ENCODE data around the gene FAM222A.

The FAM222A gene

DNA sequence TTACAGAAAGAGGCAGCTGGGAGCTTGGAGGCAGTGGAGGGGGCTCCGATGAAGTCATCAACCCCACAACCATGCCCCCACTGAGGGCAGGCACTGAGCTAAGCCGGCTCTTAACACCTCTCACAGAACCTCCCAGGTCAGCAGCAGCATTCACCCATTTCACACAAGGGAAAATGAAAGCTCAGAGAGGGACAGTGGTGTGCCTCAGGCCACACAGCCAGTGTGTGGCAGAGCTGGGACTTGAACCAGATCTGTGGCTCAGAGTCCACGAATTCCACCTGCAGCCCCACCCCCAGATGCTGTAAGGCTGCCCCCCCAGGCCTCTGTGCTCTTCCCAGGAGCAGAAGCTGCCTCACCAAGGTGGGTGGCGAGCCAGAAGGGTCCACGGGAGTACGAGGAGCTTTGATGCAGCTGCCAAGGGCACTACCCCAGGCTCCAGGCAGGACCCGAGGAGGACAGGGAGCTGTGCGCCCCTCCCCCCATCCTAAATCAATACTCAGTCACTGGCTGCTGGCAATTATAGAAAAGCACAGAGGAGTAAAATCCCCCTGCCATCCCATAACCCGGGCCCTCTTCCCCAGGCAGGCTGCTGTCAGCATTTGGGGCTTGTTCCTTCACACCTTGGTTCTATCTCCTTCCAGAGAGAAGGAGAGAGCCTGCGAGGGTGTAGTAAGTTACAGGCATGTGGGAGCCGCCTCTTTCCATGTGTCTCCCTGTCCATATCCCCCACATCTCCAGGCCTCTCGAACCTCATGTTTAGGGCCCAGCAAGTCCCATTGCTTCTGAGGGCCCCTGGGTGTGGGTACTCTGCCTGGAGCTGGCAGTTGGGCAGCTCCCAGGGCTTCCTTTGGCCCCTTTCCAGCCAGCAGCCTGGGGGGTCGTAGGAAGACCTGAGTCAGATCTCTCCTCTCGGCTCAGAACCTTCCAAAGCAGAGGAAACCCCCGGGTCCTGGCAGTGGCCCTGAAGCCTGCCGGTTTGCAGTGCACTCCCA is 47.6 kb downstream of the FAM222A start:
- DNase-seq: no peak

DNA sequence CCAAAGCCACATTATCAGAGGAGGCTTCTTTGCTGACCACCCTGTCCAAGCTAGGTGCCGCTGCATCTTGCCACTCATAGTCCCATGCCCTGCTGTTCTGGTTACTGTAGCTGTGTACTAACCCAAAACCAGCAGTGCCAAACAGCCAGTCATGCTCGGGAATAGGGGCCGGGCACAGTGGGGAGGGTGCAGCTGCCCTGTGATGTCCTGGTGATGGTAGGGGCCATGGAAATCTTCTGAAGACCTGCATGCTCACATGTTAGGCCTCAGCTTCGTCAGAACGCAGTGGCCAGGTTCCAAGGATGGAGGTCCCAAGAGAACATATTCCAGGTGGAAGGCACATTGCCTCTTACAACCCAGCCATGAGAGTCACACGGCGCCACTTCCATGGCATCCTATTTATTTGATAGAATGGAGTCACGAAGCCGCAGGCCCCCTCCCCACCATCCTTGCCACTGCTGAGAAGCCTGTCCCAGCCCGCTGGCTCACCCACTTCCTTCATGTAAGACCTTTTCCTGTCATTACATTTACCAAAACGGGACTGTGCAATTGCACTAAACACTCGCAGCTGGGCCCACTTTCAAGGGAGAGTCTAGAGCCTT is 48.5 kb downstream of the FAM222A start:
- no peak for DNase-seq

DNA sequence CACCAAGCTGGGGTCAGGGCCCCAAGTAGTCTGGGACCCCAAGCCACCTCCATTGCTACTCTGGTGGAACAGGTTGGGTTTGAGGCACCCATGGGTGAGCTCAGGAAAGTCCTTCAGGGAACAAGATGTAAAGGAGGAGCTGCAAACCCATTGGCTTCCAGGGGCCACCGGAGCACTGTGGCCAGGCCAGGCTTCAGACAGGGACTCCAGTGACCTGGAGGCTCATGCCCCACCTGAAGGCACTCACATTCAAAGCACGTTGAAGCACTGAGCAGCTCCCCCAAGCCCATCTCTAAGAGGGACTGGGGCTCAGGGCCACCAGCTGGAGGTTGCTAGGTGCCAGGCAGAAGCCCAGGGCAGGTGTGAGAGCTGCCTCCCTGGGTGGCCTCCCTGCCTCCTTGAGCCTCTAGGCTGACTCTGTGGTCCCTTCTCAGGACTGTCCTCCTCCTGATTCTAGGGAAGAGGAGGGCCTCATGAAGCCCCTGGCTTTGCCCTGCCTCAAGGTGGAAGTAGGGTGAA is 49.1 kb downstream of the FAM222A start:
- no peak for DNase-seq

DNA sequence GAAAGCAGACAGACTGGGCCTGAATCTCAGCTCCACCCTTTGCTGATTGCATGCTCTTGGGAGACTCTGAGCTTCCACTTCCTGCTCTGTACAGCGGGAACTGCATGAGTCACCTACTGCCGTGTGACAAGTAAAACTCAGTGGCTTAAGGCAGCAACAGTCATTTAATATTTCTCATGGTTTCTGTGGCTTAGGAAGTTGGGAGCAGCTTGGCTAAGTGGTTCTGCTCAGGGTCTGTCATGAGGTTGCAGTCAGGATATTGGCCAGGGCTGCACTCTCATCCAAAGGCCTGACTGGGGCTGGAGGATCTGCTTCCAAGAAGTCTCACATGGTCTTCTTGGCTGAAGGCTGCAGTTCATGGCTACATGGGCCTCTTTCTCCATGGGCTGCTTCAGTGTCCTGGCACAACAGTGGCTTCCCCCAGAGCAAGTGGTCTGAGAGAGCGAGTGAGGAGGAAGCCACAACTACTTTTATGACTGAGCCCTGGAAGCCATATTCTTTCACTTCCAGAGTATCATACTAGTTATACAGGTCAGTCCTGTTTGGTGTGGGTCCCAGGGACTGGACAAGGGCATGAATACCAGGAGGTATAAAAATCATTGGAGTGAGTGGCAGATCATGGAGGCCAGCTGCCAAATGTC is 49.7 kb downstream of the FAM222A start:
- peak; percentile 42 for DNase-seq

DNA sequence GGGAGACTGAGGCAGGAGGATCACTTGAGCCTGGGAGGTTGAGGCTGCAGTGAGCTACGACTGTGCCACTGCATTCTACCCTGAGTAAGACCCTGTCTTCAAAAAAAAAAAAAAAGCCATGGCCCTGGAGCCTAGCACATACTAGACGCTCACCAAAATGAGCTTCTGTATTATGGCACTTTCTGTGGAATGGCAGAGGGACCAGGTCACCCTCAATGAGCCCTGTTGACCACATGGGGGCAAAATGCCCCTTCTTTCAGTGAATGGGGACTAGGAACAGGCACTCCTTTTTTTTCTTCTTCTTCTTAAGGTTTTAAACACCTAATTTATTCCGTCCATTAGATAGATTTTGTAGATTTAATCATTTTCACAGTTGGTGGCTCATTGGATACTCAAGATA is 50.5 kb downstream of the FAM222A start:
- DNase-seq: peak; percentile 55

DNA sequence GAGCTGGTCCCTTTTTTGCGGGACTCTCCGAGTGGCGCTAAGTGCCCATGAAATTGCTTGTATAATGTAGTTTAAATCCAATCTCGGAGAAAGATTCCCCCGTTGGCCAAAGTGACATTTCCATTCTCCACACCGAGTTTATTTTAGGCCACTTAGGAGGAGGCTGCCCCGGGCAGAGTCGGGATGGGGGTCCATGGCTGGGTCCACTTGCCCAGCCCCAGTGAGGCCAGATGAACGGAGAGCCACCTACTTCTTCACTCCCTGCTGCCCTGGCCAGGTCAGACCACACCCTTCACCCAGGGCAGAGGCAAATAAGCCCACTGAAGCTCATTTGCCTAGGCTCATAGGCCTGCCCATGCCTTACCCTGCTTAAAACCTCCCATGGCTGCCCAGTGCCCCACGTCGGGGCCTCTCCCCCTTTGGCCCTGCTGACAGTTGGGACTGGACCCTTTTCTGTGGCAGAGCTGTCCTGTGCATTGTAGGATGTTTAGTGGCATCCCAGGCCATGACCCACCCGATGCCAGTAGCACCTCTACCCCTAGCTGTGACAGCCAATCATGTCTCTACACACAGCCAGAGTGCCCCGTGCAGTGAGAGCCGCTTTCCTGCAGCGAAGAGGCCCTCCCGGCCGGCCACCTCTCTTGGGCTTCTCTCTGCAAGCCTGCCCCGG is 51.3 kb downstream of the FAM222A start:
- no peak for DNase-seq

DNA sequence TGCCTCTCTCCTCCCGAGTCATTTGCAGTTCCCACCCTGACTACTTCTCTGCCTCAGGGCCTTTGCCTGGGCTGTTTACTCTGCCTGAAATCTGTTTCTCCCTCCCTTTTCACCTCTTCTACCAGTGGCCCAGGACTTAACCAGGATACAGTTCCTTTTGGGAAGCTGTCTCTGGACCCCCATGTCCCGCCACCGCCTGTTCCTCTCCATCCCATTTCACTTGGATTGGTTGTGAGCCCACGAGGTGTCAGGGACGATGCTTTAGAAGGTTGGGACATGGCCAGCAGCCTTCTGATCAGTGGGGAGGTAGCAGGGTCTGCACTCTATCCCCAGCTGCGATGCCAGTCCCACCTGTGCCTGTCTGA is 51.8 kb downstream of the FAM222A start:
- DNase-seq: no peak

DNA sequence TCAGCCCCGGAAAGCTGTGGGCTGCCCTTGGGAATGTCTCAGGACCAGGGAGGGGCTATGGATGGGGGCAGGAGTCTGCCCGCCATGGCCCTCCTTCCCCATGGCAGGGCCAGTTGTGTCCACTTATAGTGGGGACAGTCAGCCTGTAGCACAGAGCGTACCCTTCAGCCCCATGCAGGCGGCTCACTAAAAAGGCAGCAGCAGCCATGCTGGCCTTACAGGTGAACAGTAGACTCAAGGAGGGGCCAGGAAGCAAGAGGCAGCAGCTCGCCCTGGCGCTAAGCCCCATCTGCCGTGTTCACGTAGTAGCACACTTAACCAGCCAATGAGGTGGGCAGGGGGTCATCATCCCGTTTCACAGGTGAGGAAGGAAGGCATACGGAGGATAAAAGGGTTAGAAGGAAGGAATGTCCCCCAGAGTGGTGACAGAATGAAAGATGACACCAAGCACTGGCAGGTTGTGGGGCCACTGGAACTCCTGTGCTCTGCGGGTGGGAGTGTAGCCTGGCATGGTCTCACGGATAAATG is 52.7 kb downstream of the FAM222A start:
- DNase-seq: no peak

DNA sequence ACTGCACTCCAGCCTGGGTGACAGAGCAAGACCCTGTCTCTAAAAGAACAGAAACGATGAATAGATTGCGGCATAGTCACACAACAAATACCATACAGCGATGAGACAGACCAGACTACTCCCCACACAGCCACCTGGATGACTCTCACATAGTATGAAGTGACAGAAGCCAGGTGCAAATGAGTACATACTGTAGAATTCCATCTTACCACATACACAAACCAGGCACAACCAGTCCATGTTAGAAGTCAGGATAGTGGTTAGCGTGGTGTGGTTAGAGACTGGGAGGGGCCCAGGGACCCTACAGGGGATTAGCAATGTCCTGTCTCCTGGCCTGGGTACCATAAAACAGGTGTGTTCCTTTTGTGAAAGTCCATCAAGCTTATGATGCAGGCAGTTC is 53.8 kb downstream of the FAM222A start:
- no peak for DNase-seq

DNA sequence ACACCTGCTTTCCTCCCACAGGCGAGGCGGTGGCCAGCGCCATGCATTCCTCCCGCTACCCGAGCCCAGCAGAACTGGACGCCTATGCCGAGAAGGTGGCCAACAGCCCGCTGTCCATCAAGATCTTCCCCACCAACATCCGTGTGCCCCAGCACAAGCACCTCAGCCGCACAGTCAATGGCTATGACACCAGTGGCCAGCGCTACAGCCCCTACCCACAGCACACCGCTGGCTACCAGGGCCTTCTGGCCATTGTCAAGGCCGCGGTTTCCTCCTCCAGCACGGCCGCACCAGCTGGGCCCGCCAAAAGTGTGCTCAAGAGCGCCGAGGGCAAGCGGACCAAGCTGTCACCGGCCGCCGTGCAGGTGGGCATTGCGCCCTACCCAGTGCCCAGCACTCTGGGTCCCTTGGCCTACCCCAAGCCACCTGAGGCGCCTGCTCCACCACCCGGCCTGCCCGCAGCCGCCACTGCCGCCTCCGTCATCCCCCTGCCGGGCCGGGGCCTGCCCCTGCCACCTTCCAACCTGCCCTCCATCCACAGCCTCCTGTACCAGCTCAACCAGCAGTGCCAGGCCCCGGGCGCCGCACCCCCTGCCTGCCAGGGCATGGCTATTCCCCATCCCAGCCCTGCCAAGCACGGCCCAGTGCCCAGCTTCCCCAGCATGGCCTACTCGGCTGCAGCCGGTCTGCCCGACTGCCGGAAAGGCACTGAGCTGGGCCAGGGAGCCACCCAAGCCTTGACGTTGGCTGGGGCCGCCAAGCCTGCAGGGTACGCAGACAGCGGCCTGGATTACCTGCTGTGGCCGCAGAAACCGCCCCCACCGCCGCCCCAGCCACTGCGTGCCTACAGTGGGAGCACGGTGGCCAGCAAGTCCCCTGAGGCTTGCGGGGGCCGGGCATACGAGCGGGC is 54.6 kb downstream of the FAM222A start:
- DNase-seq: no peak

DNA sequence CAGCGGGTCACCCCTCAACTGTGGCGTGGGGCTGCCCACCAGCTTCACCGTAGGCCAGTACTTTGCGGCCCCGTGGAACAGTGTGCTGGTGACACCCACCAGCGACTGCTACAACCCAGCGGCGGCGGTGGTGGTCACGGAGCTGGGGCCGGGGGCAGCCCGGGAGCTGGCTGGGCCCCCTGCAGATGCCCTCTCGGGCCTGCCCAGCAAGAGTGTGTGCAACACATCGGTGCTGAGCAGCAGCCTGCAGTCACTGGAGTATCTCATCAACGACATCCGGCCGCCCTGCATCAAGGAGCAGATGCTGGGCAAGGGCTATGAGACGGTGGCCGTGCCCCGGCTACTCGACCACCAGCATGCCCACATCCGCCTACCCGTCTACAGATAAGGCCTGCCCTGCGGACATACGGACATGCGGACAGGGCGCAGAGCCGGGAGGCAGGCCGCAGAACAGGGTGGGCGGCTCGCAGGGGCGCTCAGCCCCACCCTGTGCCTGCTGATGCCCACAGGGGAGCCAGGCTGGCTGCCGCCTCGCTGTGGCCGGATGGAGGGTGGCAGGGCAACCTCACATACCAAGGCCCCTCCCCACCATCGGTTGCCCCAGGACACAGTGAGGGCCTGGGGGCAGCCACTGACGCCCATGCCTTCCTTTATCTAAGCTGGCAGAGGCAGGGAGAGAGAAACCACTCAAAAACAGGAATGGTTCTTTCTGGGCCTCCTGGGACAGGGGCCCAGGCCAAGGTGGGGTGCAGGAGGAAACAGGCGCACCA is 55.5 kb downstream of the FAM222A start:
- no peak for DNase-seq

DNA sequence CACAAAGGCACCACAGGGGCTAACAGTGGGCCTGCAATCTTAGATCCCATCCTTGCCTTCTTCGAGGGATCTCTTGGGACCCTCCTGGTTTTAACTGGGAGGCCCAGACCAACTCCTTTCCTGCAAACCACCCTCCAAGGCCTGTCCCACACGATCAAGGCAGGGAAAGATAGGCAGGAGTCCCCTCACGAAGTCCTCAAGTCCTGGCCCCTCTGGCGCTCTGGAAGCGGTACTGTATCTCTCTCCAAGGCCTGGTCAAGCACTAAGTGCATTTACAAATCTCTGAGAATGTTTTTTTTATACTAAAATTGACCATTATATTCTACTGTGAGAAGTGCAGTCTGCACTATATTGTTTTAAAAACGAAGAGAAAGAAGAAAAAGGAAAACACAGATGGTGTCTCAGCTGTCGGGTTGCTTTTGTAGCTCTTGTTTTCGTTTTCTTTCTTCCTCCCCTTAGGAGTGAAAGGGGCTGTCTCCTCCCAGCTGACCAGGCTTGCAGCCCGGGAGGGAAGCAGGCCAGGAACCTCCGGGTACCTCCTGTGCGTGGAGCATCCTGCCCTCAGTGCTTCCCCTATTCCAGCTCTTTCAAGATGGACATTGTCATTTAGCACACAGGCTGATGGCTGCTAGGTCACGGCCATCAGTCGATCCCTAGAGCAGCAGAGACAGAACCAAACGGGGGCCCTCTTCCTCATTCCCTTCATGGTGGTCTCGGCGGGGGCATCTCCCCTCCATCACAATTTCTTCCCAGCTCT is 56.7 kb downstream of the FAM222A start:
- no peak for DNase-seq

DNA sequence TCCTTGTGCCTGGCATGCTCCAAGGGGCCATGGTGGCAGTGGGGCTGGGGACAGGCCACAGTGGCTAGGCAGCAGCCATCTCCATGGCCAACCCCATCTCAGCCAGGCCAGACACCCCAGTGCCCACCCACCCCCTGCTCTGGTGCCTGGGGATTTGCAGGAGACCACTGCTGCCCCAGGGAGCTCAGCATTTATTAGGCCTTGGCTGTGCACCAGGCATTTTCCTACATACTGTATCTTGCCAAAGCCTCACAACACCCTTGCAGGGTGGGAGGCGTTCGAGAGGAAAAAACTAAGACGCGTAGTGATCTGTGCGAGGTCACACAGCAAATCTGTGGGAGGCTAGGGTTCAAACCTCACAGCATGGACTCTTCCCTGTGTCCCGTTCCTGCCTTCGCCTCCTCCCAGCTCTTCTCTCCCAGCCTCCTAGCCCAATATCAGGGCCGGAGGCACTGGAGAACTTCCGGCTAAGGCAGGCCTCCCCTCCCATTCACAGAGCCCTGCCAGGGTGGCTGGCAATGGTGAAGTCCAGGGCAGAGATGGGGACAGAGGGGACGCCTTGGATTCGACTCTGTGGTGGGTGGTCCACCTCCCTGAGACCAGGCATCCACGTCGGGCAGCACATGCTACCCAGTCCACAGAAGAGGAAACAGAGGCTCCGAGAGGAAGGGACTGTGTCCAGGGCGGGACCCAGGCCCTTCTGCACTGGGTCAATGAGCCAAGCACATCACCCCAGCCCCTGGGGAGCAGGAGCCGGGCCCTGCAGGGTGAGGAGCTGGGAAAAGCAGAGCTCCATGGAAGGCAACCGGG is 57.4 kb downstream of the FAM222A start:
- DNase-seq: no peak

DNA sequence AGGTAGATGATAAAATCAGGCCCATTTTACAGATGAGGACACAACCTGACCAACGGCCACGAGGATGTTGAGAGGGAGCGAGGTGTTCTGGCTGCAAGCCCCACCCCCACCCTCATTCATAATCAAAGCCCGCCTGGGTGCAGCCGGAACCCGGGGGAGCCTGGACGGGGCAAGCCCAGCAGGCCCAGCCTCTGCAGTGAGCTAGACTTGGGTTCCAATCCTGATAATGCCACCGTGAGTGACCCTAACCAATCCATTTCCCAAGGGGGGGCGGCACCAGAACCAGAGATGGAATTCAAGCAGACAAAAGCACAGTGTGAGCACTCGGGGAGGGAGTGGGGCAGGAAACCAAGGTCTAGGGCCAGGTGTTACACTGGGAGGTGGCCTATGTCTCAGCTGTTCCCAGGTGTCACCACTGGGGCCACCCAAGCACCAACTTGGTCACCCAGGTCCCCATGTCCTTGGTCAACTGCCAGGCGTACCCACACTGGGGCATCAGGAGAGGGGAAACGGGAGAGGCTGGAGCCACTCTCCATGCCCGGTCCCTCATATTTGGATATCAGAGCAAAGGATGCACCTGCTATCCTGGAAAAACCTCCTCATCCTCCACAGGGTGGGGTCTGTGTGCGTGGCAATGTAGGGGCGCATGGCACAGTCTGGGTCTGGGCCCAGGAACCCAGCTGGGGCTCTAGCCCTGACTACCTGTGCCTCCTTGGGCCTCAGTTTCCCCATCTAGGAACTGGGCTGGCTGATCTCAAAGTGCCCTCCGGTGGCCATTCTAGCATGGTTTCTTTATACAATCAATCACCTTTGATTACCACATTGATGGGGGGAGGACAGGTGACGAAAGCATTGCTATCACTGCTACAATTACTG is 58.4 kb downstream of the FAM222A start:
- DNase-seq: no peak

DNA sequence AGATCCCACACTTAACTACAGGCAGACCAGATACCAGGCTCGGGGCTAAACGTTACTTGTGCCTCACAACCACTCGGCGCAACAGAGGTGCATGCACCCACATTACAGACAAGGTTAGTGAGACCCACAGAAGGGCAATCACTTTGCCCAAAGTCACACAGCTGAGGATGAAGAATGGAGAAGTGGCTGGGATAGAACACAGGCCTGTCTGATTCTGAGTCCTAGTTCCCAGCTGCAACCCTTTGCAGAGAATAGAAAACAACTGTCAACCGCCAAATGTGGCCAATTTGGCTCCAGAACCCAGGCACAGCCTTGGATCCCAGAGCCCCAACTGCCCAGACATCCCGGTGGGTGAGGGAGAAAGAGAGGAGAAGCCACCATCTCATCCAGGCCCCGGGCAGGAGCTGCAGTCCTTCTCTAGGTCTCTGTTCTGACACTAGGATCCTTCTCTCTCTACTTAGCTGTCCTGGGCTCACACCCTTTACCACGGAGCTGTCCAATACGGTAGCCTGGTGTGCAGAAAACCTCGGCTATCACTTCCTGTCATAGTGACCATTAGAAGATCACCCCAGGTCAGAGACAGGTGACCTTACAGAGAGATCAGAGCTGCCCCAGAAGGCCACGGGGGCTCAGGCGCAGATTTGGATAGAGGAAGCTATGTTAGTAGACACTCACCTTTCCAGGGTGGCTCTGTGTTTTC is 59.1 kb downstream of the FAM222A start:
- DNase-seq: no peak

DNA sequence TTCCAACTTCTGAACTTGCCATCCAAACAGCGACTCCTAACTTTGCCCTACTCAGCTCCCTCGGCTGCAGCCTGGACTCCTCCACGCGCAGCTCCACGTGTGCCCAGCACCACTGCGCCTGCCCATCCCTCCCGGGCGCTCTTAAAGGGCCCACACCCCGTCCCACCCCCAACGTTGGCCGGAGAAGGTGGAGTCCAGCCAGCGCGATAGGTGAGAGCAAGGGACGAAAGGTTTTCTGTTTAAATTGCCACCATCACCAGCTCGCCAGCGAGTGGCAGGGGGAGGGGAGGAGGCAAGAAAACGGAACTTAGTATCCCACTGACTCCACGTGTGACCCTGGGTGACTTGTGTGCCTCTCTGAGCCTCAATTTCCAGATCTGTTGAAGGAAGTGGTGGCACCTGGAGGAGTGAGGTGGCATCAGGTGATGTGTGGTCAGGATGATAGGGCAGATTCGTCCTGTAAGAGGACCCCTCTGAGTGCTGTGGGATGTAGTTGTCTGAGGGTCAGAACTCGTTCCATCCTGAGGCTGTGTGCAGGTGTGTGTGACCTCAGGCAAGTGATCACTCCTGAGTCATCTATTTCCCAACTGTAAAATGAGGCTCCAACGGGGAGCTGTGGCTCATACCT is 59.9 kb downstream of the FAM222A start:
- peak; percentile 32 for DNase-seq

Measured in hematopoietic multipotent progenitor cell treated with erythropoietin and hydrocortisone succinate and interleukin-3 and kit ligand, for 4 days (in vitro differentiated cells).